ENCODE measurements around the gene UMAD1. TPM values are rescaled to one million over a fixed set of nuclear protein-coding genes. Genes with fewer than 3 reads are reported as not detected.

Gene UMAD1
- total RNA-seq, 4 donors from 2014 or later: 15.2 to 28.2 (median 18.7) TPM

DNA sequence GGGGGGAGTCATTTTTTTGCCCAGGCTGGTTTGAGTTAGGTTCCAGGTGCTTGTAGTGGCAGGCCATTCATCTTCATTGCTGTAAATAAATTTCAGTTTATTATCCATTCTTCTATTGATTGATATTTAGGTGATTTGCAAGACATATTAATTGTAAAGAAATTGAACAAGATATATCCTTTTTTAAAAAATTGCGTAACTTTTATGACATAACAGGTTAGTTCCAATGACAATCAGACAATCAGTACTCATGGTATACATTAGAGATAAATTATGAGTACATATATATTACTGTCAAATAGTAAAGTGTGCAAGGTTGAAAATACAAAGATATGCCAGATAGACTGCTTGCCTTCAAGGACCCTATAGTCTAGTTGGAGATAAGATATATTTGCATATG is 235.9 kb downstream of the UMAD1 start:
- H3K4me3 ChIP-seq: no peak overlapping the region
- H3K27ac ChIP-seq: no peak overlapping the region
- H3K27me3 ChIP-seq: no peaks in the 10 kb centered on the region
- TF ChIP-seq, protein P1, sequence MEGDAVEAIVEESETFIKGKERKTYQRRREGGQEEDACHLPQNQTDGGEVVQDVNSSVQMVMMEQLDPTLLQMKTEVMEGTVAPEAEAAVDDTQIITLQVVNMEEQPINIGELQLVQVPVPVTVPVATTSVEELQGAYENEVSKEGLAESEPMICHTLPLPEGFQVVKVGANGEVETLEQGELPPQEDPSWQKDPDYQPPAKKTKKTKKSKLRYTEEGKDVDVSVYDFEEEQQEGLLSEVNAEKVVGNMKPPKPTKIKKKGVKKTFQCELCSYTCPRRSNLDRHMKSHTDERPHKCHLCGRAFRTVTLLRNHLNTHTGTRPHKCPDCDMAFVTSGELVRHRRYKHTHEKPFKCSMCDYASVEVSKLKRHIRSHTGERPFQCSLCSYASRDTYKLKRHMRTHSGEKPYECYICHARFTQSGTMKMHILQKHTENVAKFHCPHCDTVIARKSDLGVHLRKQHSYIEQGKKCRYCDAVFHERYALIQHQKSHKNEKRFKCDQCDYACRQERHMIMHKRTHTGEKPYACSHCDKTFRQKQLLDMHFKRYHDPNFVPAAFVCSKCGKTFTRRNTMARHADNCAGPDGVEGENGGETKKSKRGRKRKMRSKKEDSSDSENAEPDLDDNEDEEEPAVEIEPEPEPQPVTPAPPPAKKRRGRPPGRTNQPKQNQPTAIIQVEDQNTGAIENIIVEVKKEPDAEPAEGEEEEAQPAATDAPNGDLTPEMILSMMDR (IDR thresholded peaks at IDR 0.05): no peak
- H3K4me1 ChIP-seq: no peaks in the 10 kb centered on the region
- no peak for DNase-seq
- no peaks in the 10 kb centered on the region for H3K36me3 ChIP-seq
- no peaks in the 10 kb centered on the region for H3K9me3 ChIP-seq

DNA sequence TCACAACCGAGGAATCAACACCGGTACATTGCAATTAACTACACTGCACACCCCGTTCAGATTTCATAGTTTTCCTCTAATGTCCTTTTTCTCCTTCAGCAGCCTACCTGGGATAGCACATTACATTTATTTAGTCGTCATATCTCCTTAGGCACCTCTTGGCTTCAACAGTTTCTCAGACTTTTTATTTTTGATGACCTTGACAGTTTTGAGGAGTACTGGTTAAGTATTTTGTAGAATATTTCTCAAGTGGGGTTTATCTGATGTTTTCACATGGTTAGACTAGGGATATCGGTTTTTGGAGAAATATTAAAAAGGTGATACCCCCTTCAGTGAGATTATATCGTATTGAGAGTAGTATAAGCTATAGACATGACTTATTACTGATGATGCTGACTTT is 241.0 kb downstream of the UMAD1 start:
- H3K4me3 ChIP-seq: no peak overlapping the region
- no peak overlapping the region for H3K27ac ChIP-seq
- DNase-seq: no peak
- H3K9me3 ChIP-seq: no peaks in the 10 kb centered on the region
- TF ChIP-seq POLR2A (IDR thresholded peaks at IDR 0.05): no peak
- TF ChIP-seq, protein P1 (IDR thresholded peaks at IDR 0.05): no peak
- no peaks in the 10 kb centered on the region for H3K36me3 ChIP-seq
- no peaks in the 10 kb centered on the region for H3K27me3 ChIP-seq
- H3K4me1 ChIP-seq: no peaks in the 10 kb centered on the region

DNA sequence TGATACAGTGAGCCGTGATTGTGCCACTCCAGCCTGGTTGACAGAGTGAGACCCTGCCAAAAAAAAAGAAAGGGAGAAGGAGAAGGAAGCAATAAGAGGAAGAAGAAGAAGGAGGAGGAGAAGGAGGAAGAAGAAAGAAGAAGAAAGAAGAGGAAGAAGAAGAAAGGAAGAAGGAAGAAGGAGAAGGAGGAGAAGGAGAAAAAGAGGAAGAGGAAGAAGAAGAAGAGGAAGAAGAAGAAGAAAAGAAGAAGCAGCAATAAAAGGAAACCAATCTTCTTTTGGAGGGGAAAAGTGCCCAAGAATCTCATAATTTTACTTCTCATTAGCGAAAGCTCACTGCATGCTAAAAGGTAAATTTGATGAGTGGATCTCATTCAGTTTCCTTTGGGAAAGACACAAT is 242.3 kb downstream of the UMAD1 start:
- no peaks in the 10 kb centered on the region for H3K36me3 ChIP-seq
- TF ChIP-seq, protein P1 (IDR thresholded peaks at IDR 0.05): no peak
- no peak for TF ChIP-seq POLR2A (IDR thresholded peaks at IDR 0.05)
- no peak for DNase-seq
- H3K27ac ChIP-seq: no peak overlapping the region
- H3K4me1 ChIP-seq: no peaks in the 10 kb centered on the region
- H3K27me3 ChIP-seq: no peaks in the 10 kb centered on the region
- H3K4me3 ChIP-seq: no peak overlapping the region
- H3K9me3 ChIP-seq: no peaks in the 10 kb centered on the region

DNA sequence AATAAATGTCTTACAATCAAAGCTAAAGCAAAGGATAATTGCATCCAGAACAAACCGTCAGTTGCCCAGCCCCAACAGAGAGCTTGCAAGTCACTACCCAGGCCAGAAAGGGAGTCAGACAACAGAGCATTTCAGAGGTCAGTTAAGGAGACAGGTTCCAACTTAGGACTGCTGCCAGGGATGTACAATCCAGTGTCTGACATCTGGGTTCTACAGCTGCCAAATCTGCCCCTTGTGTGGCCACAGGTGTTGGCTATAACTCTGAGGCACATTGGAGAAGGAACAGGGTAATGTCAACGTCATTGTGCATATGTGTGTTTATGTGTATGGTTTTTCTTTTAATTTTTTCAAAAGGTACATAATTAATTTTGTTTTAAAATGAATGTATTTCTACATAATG is 242.8 kb downstream of the UMAD1 start:
- Histone ChIP-seq H3K36me3 (no peaks in the 10 kb centered on the region), H3K4me3 (no peak overlapping the region), H3K9me3 (no peaks in the 10 kb centered on the region), H3K4me1 (no peaks in the 10 kb centered on the region), H3K27ac (no peak overlapping the region), H3K27me3 (no peaks in the 10 kb centered on the region)
- TF ChIP-seq POLR2A (IDR thresholded peaks at IDR 0.05): no peak
- TF ChIP-seq, protein P1 (IDR thresholded peaks at IDR 0.05): no peak
- DNase-seq: no peak

DNA sequence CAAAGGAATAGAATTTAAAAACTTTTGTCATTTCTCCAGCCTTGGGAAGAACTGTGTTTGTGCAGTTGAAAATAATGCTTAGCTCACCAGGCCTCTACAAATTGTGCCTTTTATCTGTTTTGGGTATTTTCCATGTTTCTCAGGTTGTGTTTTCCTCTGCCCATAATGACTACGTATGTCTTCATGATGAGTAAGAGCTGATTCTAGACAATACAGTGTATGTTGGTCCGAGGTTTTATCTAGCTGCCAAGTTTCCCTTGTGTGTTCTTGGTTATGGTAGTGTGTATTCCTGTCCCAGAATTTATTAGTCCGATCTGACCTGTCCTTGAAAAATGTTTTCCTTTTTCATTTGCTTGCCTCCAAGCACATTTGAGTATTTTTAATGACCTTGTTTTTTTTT is 244.3 kb downstream of the UMAD1 start:
- H3K4me1 ChIP-seq: no peaks in the 10 kb centered on the region
- H3K36me3 ChIP-seq: no peaks in the 10 kb centered on the region
- no peaks in the 10 kb centered on the region for H3K27me3 ChIP-seq
- no peaks in the 10 kb centered on the region for H3K9me3 ChIP-seq
- DNase-seq: no peak
- H3K27ac ChIP-seq: no peak overlapping the region
- H3K4me3 ChIP-seq: no peak overlapping the region
- TF ChIP-seq POLR2A (IDR thresholded peaks at IDR 0.05): no peak
- TF ChIP-seq, protein P1 (IDR thresholded peaks at IDR 0.05): no peak

Measured in Peyer's patch (tissue), 4 donors.